GM10248 (cell line): ENCODE measurements around the gene PLXNB2.

Experiments used
- CTCF ChIA-PET: fragments of 300-600 bp; sonication (Branson Sonifier 250); formaldehyde crosslinking; extraction: SDS; loops from one replicate; lab custom pipeline; 2021; ENCODE audit warnings: antibody characterized with exemption; lab: Yijun Ruan, JAX
- POLR2A ChIA-PET: fragments of 350-650 bp; sonication (Branson Sonifier 250); formaldehyde crosslinking; extraction: SDS; loops from one replicate; lab custom pipeline; 2020; ENCODE audit warnings: antibody characterized with exemption; lab: Yijun Ruan, JAX
- DNase-seq: peaks from one replicate; pipeline ENCODE4 v3.0.0; 2012; ENCODE audit errors: extremely low spot score
- TF ChIP-seq, protein P1 (sequence below): IDR thresholded peaks from 2 replicates; pipeline ENCODE4 v1.5.1; 2012; ENCODE audit warnings: mild to moderate bottlenecking, low read depth; ENCODE audit errors: extremely low read depth, missing control alignments, control extremely low read depth

Gene PLXNB2

DNA sequence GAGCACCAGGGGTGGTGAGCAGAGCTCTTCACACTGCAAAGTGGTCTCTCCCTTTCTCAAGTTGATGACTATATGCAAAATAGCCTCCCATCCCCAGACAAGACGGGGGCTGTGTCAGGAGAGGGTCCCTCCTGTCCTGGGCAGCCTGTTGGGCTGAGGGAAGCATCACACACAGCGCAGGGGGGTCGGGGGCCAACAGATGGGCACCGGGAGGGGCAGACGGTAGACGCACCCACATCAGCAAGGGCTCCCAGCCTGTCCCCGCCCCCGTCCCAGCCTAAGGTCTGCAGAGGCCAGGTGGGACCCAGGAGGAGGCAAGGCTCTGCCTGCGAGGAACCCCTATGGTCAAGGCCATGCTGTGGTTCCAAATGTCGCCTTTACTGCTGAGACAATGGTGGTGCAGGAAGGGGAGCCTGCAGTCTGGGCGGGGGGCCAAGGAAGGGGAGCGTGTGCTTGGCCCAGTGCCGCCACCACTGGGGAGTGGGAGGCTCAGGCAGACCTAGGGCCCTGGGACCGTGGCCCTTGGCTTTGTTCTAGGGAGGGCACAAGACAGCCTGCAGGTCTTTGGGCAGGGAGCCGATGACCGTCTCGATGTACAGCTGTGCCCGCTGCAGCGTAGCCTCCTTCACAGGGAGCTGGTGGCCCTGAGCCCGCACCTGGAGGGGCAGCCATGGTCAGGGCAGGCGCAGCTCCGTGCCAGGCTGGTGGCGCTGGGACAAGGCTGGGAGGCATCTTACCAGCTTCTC lies 4.3 kb upstream of the PLXNB2 start:
- TF ChIP-seq, protein P1, sequence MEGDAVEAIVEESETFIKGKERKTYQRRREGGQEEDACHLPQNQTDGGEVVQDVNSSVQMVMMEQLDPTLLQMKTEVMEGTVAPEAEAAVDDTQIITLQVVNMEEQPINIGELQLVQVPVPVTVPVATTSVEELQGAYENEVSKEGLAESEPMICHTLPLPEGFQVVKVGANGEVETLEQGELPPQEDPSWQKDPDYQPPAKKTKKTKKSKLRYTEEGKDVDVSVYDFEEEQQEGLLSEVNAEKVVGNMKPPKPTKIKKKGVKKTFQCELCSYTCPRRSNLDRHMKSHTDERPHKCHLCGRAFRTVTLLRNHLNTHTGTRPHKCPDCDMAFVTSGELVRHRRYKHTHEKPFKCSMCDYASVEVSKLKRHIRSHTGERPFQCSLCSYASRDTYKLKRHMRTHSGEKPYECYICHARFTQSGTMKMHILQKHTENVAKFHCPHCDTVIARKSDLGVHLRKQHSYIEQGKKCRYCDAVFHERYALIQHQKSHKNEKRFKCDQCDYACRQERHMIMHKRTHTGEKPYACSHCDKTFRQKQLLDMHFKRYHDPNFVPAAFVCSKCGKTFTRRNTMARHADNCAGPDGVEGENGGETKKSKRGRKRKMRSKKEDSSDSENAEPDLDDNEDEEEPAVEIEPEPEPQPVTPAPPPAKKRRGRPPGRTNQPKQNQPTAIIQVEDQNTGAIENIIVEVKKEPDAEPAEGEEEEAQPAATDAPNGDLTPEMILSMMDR, result no peak
- ChIA-PET POLR2A (no interaction called here), CTCF (interaction anchor here (1.0 kb wide), 1 partner anchor 60 kb away, joined by 3 read pairs; no protein-coding TSS in a partner anchor)
- no peak for DNase-seq

DNA sequence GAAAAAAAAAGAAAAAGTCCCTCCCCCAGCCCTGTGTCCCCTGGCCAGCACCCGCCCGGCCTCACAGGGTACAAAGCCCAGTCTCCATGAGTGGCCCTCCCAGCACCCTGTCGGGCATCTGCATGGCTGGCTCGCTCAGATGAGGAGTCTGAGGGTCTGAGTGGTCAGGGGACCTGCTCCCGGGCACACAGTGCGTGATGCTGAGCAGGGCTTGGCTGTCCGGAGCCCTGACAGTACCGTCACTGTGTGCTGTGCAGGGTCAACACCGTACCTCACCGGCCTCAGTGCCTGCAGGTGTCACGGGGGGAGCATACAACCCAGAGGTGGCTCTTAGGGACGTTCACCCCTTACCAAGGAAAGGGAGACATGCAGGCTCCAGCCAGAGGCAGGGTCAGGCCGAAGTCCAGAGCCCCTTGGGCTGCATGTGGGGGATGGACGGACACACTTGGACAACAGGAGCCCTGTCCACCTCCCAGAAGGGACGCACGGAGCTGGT lies 3.6 kb upstream of the PLXNB2 start:
- TF ChIP-seq, protein P1, result no peak
- DNase-seq, result no peak
- ChIA-PET POLR2A (no interaction called here), CTCF (interaction anchor here (1.0 kb wide), 1 partner anchor 59 kb away, joined by 3 read pairs; no protein-coding TSS in a partner anchor)

DNA sequence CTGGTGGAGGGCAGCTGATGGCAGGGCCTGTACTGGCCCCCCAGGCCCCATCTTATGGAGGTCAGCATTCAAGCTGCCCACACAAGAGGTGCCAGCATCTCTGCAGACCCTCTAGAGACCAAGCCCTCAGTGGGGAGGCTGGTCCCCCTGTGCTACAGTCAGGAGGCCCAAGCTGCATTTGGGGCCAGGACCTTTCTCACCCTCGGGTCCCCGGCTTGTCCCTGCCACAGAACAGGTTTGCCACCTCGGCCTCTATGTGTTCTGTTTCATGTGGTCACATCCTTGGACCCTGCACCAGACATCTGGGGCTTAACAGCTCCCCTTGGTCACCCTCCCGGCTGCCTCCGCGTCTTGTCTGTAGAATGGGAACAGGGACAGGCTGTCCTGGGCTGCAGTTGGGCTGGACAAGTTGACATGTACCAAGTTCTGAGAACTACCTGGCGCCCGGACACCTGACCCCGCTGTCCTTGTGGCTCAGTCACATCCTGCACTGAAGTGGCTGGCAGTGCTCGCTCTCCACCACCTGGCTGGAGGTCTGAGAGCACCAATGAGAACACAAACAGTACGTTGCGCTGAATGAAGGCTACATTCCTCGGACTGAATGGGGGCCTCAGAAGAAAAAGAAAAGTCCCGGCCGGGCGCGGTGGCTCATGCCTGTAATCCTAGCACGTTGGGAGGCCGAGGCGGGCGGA lies 2.7 kb upstream of the PLXNB2 start:
- POLR2A ChIA-PET, result interaction anchor here (0.5 kb wide), 1 partner anchor 348 kb away, joined by 6 read pairs; no protein-coding TSS in a partner anchor
- TF ChIP-seq, protein P1, result no peak
- CTCF ChIA-PET, result interaction anchor here (0.8 to 1.4 kb wide), 5 partner anchors 14 to 34 kb away, joined by 3 to 4 read pairs (median 4); no protein-coding TSS in a partner anchor
- DNase-seq, result no peak

DNA sequence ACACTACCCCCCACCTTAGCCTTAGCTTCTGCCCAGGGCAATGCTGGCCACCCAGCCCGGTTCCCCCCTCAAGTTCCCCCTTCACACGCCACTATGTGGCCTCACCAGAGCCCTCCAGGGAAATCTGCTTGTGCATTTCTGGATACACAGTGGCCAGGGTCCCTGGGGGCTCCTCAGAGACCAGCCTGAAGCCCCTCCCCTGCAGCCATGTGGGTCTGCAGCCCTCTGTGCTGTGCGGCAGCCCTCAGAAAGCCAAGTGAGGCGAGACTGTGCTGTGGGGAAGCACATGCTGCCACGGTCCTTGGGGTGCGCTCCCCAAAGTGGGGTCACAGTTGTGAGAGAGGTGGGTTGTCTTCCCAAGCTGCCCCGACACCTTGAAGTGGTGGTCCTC lies 2.1 kb upstream of the PLXNB2 start:
- POLR2A ChIA-PET, result interaction anchor here (1.4 kb wide), 1 partner anchor 12 kb away, joined by 4 read pairs; no protein-coding TSS in a partner anchor
- CTCF ChIA-PET, result interaction anchor here (0.8 to 1.4 kb wide), 8 partner anchors 11 to 58 kb away, joined by 3 to 8 read pairs (median 4); no protein-coding TSS in a partner anchor
- DNase-seq, result no peak
- TF ChIP-seq, protein P1, result no peak

DNA sequence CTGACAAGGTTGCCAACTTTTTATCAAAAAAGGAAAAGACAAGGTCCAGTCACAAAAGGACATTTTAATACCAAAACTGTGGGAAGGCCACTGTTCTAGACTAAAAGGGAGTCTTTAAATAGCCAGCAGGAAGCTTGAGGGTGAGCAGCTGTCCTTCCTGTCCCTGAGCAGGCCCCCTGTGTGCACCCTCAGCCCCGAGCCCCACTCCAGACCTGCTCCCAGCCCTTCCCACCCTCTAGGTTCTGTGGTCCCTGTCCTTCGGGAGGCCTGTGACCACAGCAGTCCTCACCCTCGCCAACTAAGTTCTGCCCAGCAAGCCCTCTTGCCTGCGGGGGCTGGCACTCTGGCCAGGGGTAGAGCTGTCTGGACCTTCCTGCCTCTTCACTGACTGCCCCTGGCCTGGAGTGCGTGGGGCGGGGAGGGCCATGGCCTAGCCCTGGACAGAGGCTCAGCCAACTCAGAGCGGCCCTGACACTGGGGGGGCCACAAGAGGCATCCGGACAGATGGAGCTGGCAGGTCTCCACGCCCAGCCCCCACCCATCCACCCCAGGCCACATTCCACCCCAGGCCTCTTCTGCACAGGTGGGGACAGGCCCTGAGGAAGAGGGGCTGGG lies 1.6 kb upstream of the PLXNB2 start:
- TF ChIP-seq, protein P1, result no peak
- ChIA-PET POLR2A (interaction anchor here (1.4 kb wide), 1 partner anchor 11 kb away, joined by 4 read pairs; no protein-coding TSS in a partner anchor), CTCF (interaction anchor here (1.0 to 1.4 kb wide), 6 partner anchors 11 to 57 kb away, joined by 3 to 8 read pairs (median 4); no protein-coding TSS in a partner anchor)
- DNase-seq, result no peak

DNA sequence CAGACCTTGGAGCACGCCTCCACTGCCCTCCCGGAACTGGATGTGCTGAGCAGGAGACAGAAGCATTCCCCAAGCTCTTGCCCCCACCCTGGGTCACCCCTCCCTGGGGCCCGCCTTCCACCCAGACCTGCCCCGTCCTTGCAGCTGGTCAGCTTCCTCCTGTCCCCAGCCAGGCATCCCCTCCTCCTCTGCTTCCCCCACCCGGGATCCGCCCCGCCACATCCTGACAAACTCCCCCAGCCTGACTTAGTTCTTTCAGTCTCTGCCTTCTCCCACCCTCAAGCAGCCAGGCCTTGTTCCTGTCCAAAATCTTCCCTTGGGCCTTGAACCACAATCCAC lies 1.1 kb upstream of the PLXNB2 start:
- DNase-seq, result no peak
- TF ChIP-seq, protein P1, result no peak
- CTCF ChIA-PET, result interaction anchor here (1.1 to 1.4 kb wide), 3 partner anchors 12 to 57 kb away, joined by 3 to 8 read pairs (median 3); no protein-coding TSS in a partner anchor
- POLR2A ChIA-PET, result interaction anchor here (1.4 kb wide), 1 partner anchor 11 kb away, joined by 4 read pairs; no protein-coding TSS in a partner anchor
